ENCODE measurements around the gene MAGI2.

DNA sequence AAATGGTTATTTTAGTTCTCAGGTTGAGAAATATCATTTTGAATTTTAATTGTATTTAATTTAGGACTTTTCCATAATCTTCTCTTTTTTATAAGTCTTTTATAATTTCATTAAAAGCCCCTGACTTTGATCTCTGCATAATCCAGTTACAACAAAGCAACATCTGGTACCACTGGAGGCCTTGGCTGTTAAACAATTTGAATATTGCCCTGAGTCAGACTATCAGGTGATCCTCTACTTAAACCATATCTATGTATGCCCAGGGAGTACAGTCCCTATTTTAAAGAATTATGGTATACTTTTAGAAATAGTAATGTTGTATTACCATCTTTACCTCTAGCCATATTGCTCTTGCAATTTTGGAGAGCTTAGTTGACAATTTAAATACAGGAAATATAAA, 119.1 kb downstream of the MAGI2 start:
- TF ChIP-seq, protein P1, sequence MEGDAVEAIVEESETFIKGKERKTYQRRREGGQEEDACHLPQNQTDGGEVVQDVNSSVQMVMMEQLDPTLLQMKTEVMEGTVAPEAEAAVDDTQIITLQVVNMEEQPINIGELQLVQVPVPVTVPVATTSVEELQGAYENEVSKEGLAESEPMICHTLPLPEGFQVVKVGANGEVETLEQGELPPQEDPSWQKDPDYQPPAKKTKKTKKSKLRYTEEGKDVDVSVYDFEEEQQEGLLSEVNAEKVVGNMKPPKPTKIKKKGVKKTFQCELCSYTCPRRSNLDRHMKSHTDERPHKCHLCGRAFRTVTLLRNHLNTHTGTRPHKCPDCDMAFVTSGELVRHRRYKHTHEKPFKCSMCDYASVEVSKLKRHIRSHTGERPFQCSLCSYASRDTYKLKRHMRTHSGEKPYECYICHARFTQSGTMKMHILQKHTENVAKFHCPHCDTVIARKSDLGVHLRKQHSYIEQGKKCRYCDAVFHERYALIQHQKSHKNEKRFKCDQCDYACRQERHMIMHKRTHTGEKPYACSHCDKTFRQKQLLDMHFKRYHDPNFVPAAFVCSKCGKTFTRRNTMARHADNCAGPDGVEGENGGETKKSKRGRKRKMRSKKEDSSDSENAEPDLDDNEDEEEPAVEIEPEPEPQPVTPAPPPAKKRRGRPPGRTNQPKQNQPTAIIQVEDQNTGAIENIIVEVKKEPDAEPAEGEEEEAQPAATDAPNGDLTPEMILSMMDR (IDR thresholded peaks at IDR 0.05) = no peak
- TF ChIP-seq EP300 (IDR thresholded peaks at IDR 0.05) (no peak), POLR2A (IDR thresholded peaks at IDR 0.05) (no peak)

Measured in ovary (tissue), 3 donors.